Measurements from ENCODE around the gene TDRKH. TPM values are rescaled to one million over a fixed set of nuclear protein-coding genes. Genes with fewer than 3 reads are reported as not detected.
A peak's percentile ranks its signal among the peaks of the same experiment; 100 is the strongest.

The TDRKH gene
- total and polyA plus RNA-seq, 2 of the 13 experiments (the other 11 are each of a cell fraction or from before 2014, with no cell fraction given): 3.9 to 5.4 TPM

GRCh38 chr1:151835596-151835995 is 45.3 kb upstream of the TDRKH start:
- H2AFZ ChIP-seq (ENCODE audit: low read length): no peak overlapping the region
- no peak overlapping the region for H3K4me3 ChIP-seq (replicated peaks in 1 of 3; ENCODE audit: insufficient read depth in 1 of 3, low read depth in 2 of 3, low read length in 3 of 3)
- no peak for FAIRE-seq
- H3K4me2 ChIP-seq (ENCODE audit: low read depth, low read length): no peak overlapping the region
- ATAC-seq: no peak
- no peak overlapping the region for H3K27ac ChIP-seq (ENCODE audit: extremely low read length, insufficient read depth, low read length)
- no peak for DNase-seq (ENCODE audit: low spot score)
- H3K9ac ChIP-seq (ENCODE audit: insufficient read depth, low read depth, low read length): no peak overlapping the region
- H3K79me2 ChIP-seq (ENCODE audit: insufficient read depth, low read length): no peaks in the 10 kb centered on the region
- WGBS (ENCODE audit: low lambda C conversion rate): 77% methylated on average over 7 of the region's 7 CpGs
- peaks cover 83% of the 10 kb centered on the region for H3K4me1 ChIP-seq (ENCODE audit: insufficient read depth, low read length)
- no peaks in the 10 kb centered on the region; a peak in 2 of 5 replicates for H3K27me3 ChIP-seq (ENCODE audit: control insufficient read depth in 1 of 2, insufficient read depth in 2 of 2, low read length in 2 of 2)
- no peaks in the 10 kb centered on the region for H4K20me1 ChIP-seq (ENCODE audit: insufficient read depth, low read length)
- intact Hi-C loops (cut with micrococcal nuclease; ENCODE audit: unreplicated experiment) (loop anchor here (10.0 kb wide), 3 partner anchors 71 to 391 kb away; partner anchors contain the start of genes MRPL9 and TUFT1), in situ Hi-C loops (cut with HindIII; ENCODE audit: extremely low pct_ligation_motif_present, low pct_unique_long_range_greater_than_20kb) (loop anchor here (10.0 kb wide), 2 partner anchors 121 to 241 kb away; partner anchors contain the start of gene CELF3)
- no peaks in the 10 kb centered on the region for H3K9me3 ChIP-seq (ENCODE audit: low read length)
- BruUV-seq (replicated peaks): no TSS peak
- ChIA-PET POLR2A (no interaction called here), CTCF (ENCODE audit: low intra/inter-chr PET ratio, low total read pairs) (interaction anchor here (1.1 to 2.5 kb wide), 4 partner anchors 101 to 301 kb away, joined by 4 to 14 read pairs (median 10); no protein-coding TSS in a partner anchor)
- H3K36me3 ChIP-seq (replicated peaks in 1 of 2; ENCODE audit: control insufficient read depth in 1 of 2, insufficient read depth in 2 of 2, low read length in 2 of 2): no peaks in the 10 kb centered on the region
- TF ChIP-seq PHF8 (CRISPR knock-in tag; IDR thresholded peaks at IDR 0.05): no peak
- no peak for TF ChIP-seq ARID2 (CRISPR knock-in tag; IDR thresholded peaks at IDR 0.05; ENCODE audit: borderline replicate concordance)
- TF ChIP-seq NR2F2 (IDR thresholded peaks at IDR 0.05; ENCODE audit: borderline replicate concordance, low read depth): no peak
- TF ChIP-seq ZNF460 (CRISPR knock-in tag; IDR thresholded peaks at IDR 0.05; ENCODE audit: borderline replicate concordance): peak; percentile 52; the same call in 1 of the 2 replicates
- no peak for TF ChIP-seq KLF11 (CRISPR knock-in tag; IDR thresholded peaks at IDR 0.05)
- no peak for TF ChIP-seq SNAPC5 (CRISPR knock-in tag; IDR thresholded peaks at IDR 0.05; ENCODE audit: borderline replicate concordance)
- TF ChIP-seq ZNF362 (CRISPR knock-in tag; IDR thresholded peaks at IDR 0.05; ENCODE audit: borderline replicate concordance): peak; percentile 35; the same call in 1 of the 2 replicates
- TF ChIP-seq ZNF484 (CRISPR knock-in tag; IDR thresholded peaks at IDR 0.05; ENCODE audit: borderline replicate concordance, low read depth): no peak
- no peak for TF ChIP-seq SOX6 (IDR thresholded peaks at IDR 0.05)
- TF ChIP-seq SOX6 (CRISPR knock-in tag; IDR thresholded peaks at IDR 0.05): no peak
- TF ChIP-seq RXRB (CRISPR knock-in tag; IDR thresholded peaks at IDR 0.05; ENCODE audit: borderline replicate concordance): no peak
- no peak for TF ChIP-seq STAG1 (CRISPR knock-in tag; IDR thresholded peaks at IDR 0.05)
- TF ChIP-seq, protein P1, sequence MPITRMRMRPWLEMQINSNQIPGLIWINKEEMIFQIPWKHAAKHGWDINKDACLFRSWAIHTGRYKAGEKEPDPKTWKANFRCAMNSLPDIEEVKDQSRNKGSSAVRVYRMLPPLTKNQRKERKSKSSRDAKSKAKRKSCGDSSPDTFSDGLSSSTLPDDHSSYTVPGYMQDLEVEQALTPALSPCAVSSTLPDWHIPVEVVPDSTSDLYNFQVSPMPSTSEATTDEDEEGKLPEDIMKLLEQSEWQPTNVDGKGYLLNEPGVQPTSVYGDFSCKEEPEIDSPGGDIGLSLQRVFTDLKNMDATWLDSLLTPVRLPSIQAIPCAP (CRISPR knock-in tag; IDR thresholded peaks at IDR 0.05; ENCODE audit: low read depth): no peak
- TF ChIP-seq MAFG (CRISPR knock-in tag; IDR thresholded peaks at IDR 0.05): no peak
- TF ChIP-seq DPF2 (CRISPR knock-in tag; IDR thresholded peaks at IDR 0.05; ENCODE audit: borderline replicate concordance, low read depth): no peak
- no peak for TF ChIP-seq ZNF883 (CRISPR knock-in tag; IDR thresholded peaks at IDR 0.05; ENCODE audit: not compliant biosample characterization)
- no peak for TF ChIP-seq TRIM24 (CRISPR knock-in tag; IDR thresholded peaks at IDR 0.05)
- TF ChIP-seq CHD2 (IDR thresholded peaks at IDR 0.05; ENCODE audit: low read depth, low read length): no peak
- TF ChIP-seq, protein P2, sequence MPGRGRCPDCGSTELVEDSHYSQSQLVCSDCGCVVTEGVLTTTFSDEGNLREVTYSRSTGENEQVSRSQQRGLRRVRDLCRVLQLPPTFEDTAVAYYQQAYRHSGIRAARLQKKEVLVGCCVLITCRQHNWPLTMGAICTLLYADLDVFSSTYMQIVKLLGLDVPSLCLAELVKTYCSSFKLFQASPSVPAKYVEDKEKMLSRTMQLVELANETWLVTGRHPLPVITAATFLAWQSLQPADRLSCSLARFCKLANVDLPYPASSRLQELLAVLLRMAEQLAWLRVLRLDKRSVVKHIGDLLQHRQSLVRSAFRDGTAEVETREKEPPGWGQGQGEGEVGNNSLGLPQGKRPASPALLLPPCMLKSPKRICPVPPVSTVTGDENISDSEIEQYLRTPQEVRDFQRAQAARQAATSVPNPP (CRISPR knock-in tag; IDR thresholded peaks at IDR 0.05): no peak
- 0 out of 2 replicates have a peak, but pooled peaks have one; percentile 21 for TF ChIP-seq ZNF878 (CRISPR knock-in tag; IDR thresholded peaks at IDR 0.05)
- no peak for TF ChIP-seq ZFP36L1 (CRISPR knock-in tag; IDR thresholded peaks at IDR 0.05)
- TF ChIP-seq ZNF510 (CRISPR knock-in tag; IDR thresholded peaks at IDR 0.05; ENCODE audit: low read depth): no peak
- no peak for TF ChIP-seq ZNF446 (CRISPR knock-in tag; IDR thresholded peaks at IDR 0.05)
- no peak for TF ChIP-seq SETDB1 (CRISPR knock-in tag; IDR thresholded peaks at IDR 0.05; ENCODE audit: borderline replicate concordance)
- no peak for TF ChIP-seq ARNTL (CRISPR knock-in tag; IDR thresholded peaks at IDR 0.05)
